IMR-90 (cell line): ENCODE results near the gene ATXN7L3. TPM values are rescaled to one million over a fixed set of nuclear protein-coding genes. Genes with fewer than 3 reads are reported as not detected.

Source experiments
- ATAC-seq: fragments of 200-7000 bp; cut with Tn5 transposase; 2 replicates; pipeline ENCODE4 v1.9.1; 2020; ENCODE audit warnings: low read depth, mild to moderate bottlenecking, moderate library complexity
- BruUV-seq: library from RNA; stranded (reverse); fragments of 400-500 nt; replicated peaks from 2 replicates; lab custom pipeline; 2021; lab: Mats Ljungman, UMichigan
- CTCF ChIA-PET: fragments of 300-600 bp; formaldehyde crosslinking; extraction: SDS; loops from one replicate; lab custom pipeline; 2021; ENCODE audit warnings: antibody characterized with exemption; lab: Yijun Ruan, JAX
- POLR2A ChIA-PET: fragments of 300-600 bp; sonication (Branson Sonifier 250); formaldehyde crosslinking; loops from one replicate; lab custom pipeline; 2022; ENCODE audit warnings: antibody characterized with exemption; ENCODE audit not compliant: unreplicated experiment; lab: Charles Lee
- DNase-seq: peaks from one replicate; pipeline ENCODE4 v3.0.0; 2013
- H2AFZ ChIP-seq: replicated peaks from 2 replicates; pipeline ENCODE3; 2013; ENCODE audit warnings: low read length, mild to moderate bottlenecking; ENCODE audit not compliant: poor library complexity
- H2AK5ac ChIP-seq: 2 replicates; pipeline ENCODE4 v1.6.1; 2013; ENCODE audit warnings: low read depth, low read length, inconsistent platforms
- H2AK9ac ChIP-seq: replicated peaks from 2 replicates; pipeline ENCODE3; 2013; ENCODE audit warnings: mild to moderate bottlenecking, low read depth, low read length, moderate library complexity; ENCODE audit not compliant: poor library complexity
- H2BK120ac ChIP-seq: 2 replicates; pipeline ENCODE4 v1.6.1; 2013; ENCODE audit warnings: low read depth, low read length, inconsistent platforms
- H2BK15ac ChIP-seq: 3 replicates; pipeline ENCODE4 v1.6.1; 2013; ENCODE audit warnings: low read depth, low read length, inconsistent platforms
- H2BK20ac ChIP-seq: 2 replicates; pipeline ENCODE4 v1.6.1; 2013; ENCODE audit warnings: low read depth, mild to moderate bottlenecking, inconsistent platforms, low read length, moderate library complexity
- H2BK5ac ChIP-seq: 2 replicates; pipeline ENCODE4 v1.6.1; 2013; ENCODE audit warnings: mild to moderate bottlenecking, low read depth, low read length, inconsistent platforms; ENCODE audit not compliant: poor library complexity, severe bottlenecking
- H3K14ac ChIP-seq: replicated peaks from 2 replicates; pipeline ENCODE4 v1.6.1; 2013; ENCODE audit warnings: low read depth, low read length, inconsistent platforms
- H3K18ac ChIP-seq: 2 replicates; pipeline ENCODE4 v1.6.1; 2013; ENCODE audit warnings: low read depth, low read length, control low read depth
- H3K23ac ChIP-seq: 2 replicates; pipeline ENCODE4 v1.6.1; 2013; ENCODE audit warnings: low read depth, low read length, inconsistent platforms
- H3K27ac ChIP-seq: 2 replicates; pipeline ENCODE4 v1.5.1; 2013; ENCODE audit warnings: mild to moderate bottlenecking, control low read depth, low read length; ENCODE audit not compliant: insufficient read depth
- H3K27me3 ChIP-seq: 2 replicates; pipeline ENCODE4 v1.6.1; 2013; ENCODE audit warnings: low read length; ENCODE audit not compliant: control insufficient read depth, insufficient read depth
- H3K36me3 ChIP-seq: 2 replicates; pipeline ENCODE4 v1.6.1; 2013; ENCODE audit warnings: low read length, mixed read lengths; ENCODE audit not compliant: control insufficient read depth, insufficient read depth
- H3K4ac ChIP-seq: 2 replicates; pipeline ENCODE4 v1.6.1; 2013; ENCODE audit warnings: low read depth, low read length, inconsistent platforms
- H3K4me1 ChIP-seq: 2 replicates; pipeline ENCODE4 v1.6.1; 2013; ENCODE audit warnings: low read length, mixed read lengths; ENCODE audit not compliant: control insufficient read depth, insufficient read depth
- H3K4me2 ChIP-seq: 2 replicates; pipeline ENCODE4 v1.6.1; 2013; ENCODE audit warnings: low read depth, mild to moderate bottlenecking, control low read depth, low read length, moderate library complexity
- H3K4me3 ChIP-seq: 2 replicates; pipeline ENCODE4 v1.5.1; 2013; ENCODE audit warnings: low read depth, mild to moderate bottlenecking, control low read depth, low read length, moderate library complexity; ENCODE audit not compliant: insufficient read depth
- H3K56ac ChIP-seq: 2 replicates; pipeline ENCODE4 v1.6.1; 2013; ENCODE audit warnings: low read length, inconsistent platforms; ENCODE audit not compliant: insufficient read depth; ENCODE audit errors: extremely low read depth
- H3K79me1 ChIP-seq, 2 experiments: 2 replicates each; pipeline ENCODE4 v1.6.1; 2013; ENCODE audit warnings: low read length in 2 of 2, inconsistent platforms in 1 of 2, low read depth in 1 of 2
- H3K9ac ChIP-seq: 2 replicates; pipeline ENCODE4 v1.6.1; 2013; ENCODE audit warnings: low read depth, low read length, control low read depth
- H3K9me1 ChIP-seq: 2 replicates; pipeline ENCODE4 v1.6.1; 2013; ENCODE audit warnings: low read length, inconsistent platforms; ENCODE audit not compliant: insufficient read depth
- H3K9me3 ChIP-seq: 2 replicates; pipeline ENCODE4 v1.6.1; 2013; ENCODE audit warnings: low read length; ENCODE audit not compliant: control insufficient read depth, insufficient read depth
- H4K20me1 ChIP-seq: 2 replicates; pipeline ENCODE4 v1.6.1; 2013; ENCODE audit warnings: low read length, inconsistent platforms; ENCODE audit not compliant: insufficient read depth
- H4K5ac ChIP-seq: 2 replicates; pipeline ENCODE4 v1.6.1; 2013; ENCODE audit warnings: mild to moderate bottlenecking, low read depth, low read length, control low read depth
- H4K8ac ChIP-seq, 2 experiments: 2 replicates each; pipeline ENCODE4 v1.6.1; 2013; ENCODE audit warnings: low read depth in 2 of 2, low read length in 2 of 2, control low read depth in 1 of 2, inconsistent platforms in 1 of 2
- H4K91ac ChIP-seq: 2 replicates; pipeline ENCODE4 v1.6.1; 2013; ENCODE audit warnings: low read depth, low read length, inconsistent platforms; ENCODE audit not compliant: insufficient read depth
- BHLHE40 ChIP-seq: fragments of 150-350 bp; IDR thresholded peaks from 2 replicates; pipeline ENCODE4 v1.6.1; 2016; ENCODE audit warnings: mild to moderate bottlenecking, low read depth, low read length
- CEBPB ChIP-seq: IDR thresholded peaks from 2 replicates; pipeline ENCODE4 v1.6.1; 2012; ENCODE audit warnings: low read depth, low read length, improper control_type of control experiment
- CHD1 ChIP-seq: IDR thresholded peaks from 2 replicates; pipeline ENCODE4 v1.6.1; 2012; ENCODE audit warnings: low read depth, low read length, improper control_type of control experiment
- MAZ ChIP-seq: IDR thresholded peaks from 2 replicates; pipeline ENCODE4 v1.6.1; 2012; ENCODE audit warnings: low read depth, mild to moderate bottlenecking, low read length, improper control_type of control experiment, moderate library complexity, borderline replicate concordance
- NFE2L2 ChIP-seq: fragments of 150-350 bp; IDR thresholded peaks from 2 replicates; pipeline ENCODE4 v1.6.1; 2016; ENCODE audit warnings: low read depth, mild to moderate bottlenecking, low read length
- POLR2A ChIP-seq: IDR thresholded peaks from 2 replicates; pipeline ENCODE4 v1.6.1; 2012; ENCODE audit warnings: mild to moderate bottlenecking, low read depth, low read length
- RFX5 ChIP-seq: IDR thresholded peaks from 2 replicates; pipeline ENCODE4 v1.8.0; 2012; ENCODE audit warnings: low read depth, mild to moderate bottlenecking, low read length, moderate library complexity
- SMC3 ChIP-seq: fragments of 150-350 bp; IDR thresholded peaks from 2 replicates; pipeline ENCODE4 v1.6.1; 2016; ENCODE audit warnings: low read depth, mild to moderate bottlenecking, antibody characterized with exemption, low read length, moderate library complexity
- USF2 ChIP-seq: fragments of 150-350 bp; IDR thresholded peaks from 2 replicates; pipeline ENCODE4 v1.6.1; 2017; ENCODE audit warnings: mild to moderate bottlenecking, antibody characterized with exemption, low read length, low read depth
- WGBS, 2 experiments: methylation state at CpG; one replicate each; pipeline versions ENCODE4 v1.1.5 to v1.1.7; 2013; ENCODE audit warnings: missing lambda C conversion rate in 2 of 2; ENCODE audit not compliant: insufficient read length in 1 of 2; ENCODE audit errors: extremely low coverage in 2 of 2; 5-methylcytosine and 5-hydroxymethylcytosine counted together
- dilution Hi-C: fragments of 300-500 bp; cut with HindIII; formaldehyde crosslinking; loops from one replicate; pipeline ENCODE4 v1.14.3; 2018; ENCODE audit warnings: low sequenced_read_pairs; ENCODE audit not compliant: unreplicated experiment
- in situ Hi-C: fragments of 300-500 bp; cut with MboI; formaldehyde crosslinking; loops from 3 replicates; pipeline ENCODE4 v1.14.3; 2019; ENCODE audit warnings: low sequenced_read_pairs, inconsistent platforms, mixed read lengths
- intact Hi-C: fragments of 100-400 bp; cut with micrococcal nuclease; formaldehyde crosslinking; loops from 2 replicates; pipeline ENCODE4 v1.10.0; 2022
- polyA plus RNA-seq, 3 experiments: library from polyadenylated mRNA; depleted of rRNA; stranded (reverse); fragments of >200 nt; gene quantifications; 2 replicates each; pipeline ENCODE4 v1.2.3, GENCODE V29; 2012; ENCODE audit warnings: low replicate concordance in 1 of 3
- total RNA-seq: library from RNA; depleted of rRNA; stranded (reverse); fragments of >200 nt; gene quantifications from 2 replicates; pipeline ENCODE4 v1.2.3, GENCODE V29; 2012
- TF ChIP-seq, protein P1 (sequence below): fragments of 150-350 bp; IDR thresholded peaks from 2 replicates; pipeline ENCODE4 v1.6.1; 2016; ENCODE audit warnings: low read depth, mild to moderate bottlenecking, low read length, moderate library complexity, borderline replicate concordance

ATXN7L3 gene
- total and polyA plus RNA-seq, 2 of the 4 experiments (the other 2 are of a cell fraction) = 17.2 to 40.9 TPM

DNA sequence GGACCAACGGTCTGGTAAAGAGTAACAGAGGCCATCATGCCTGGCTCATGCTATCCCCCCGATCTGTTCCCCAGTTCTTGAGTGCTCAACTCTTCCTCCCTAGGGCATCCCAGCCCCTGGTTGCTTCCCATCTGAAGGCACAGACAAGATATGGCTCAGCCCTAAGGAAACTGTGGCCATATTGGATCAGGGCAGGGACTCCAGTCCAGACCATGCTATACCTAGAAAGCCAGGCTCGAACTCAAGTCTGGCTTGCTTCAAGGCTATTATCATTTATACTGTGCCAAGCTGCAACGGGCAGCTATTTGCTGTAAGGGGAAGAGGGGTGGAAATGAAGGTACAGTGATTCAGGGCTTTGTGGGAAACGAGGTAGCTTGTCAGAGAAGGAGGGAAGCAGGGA lies 17.0 kb upstream of the ATXN7L3 start:
- H3K27me3 ChIP-seq = no peaks in the 10 kb centered on the region
- ATAC-seq (no peak), DNase-seq (no peak)
- peaks cover 41% of the 10 kb centered on the region for H3K36me3 ChIP-seq
- no peak overlapping the region for H3K4ac ChIP-seq
- no peak overlapping the region for H2BK120ac ChIP-seq
- TF ChIP-seq NFE2L2 (no peak), POLR2A (no peak), CHD1 (no peak), MAZ (no peak), RFX5 (no peak), CEBPB (no peak), SMC3 (no peak), USF2 (no peak), BHLHE40 (no peak)
- TF ChIP-seq, protein P1, sequence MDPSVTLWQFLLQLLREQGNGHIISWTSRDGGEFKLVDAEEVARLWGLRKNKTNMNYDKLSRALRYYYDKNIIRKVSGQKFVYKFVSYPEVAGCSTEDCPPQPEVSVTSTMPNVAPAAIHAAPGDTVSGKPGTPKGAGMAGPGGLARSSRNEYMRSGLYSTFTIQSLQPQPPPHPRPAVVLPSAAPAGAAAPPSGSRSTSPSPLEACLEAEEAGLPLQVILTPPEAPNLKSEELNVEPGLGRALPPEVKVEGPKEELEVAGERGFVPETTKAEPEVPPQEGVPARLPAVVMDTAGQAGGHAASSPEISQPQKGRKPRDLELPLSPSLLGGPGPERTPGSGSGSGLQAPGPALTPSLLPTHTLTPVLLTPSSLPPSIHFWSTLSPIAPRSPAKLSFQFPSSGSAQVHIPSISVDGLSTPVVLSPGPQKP = no peak
- H3K18ac ChIP-seq = no peak overlapping the region
- H3K9ac ChIP-seq = no peak overlapping the region
- H4K91ac ChIP-seq = no peak overlapping the region
- H4K5ac ChIP-seq = no peak overlapping the region
- no peak overlapping the region for H3K56ac ChIP-seq
- peaks cover 20% of the 10 kb centered on the region for H3K9me1 ChIP-seq
- H2BK20ac ChIP-seq = no peak overlapping the region
- H3K14ac ChIP-seq = no peak overlapping the region
- ChIA-PET CTCF (no interaction called here), POLR2A (no interaction called here)
- intact Hi-C loops = loop anchor here (10.0 kb wide), 1 partner anchor 288 kb away; the partner anchor contains the start of gene GPATCH8
- H3K4me1 ChIP-seq = peaks cover 6% of the 10 kb centered on the region
- no peak overlapping the region for H3K23ac ChIP-seq
- H3K27ac ChIP-seq = no peak overlapping the region
- H4K20me1 ChIP-seq = peaks cover 28% of the 10 kb centered on the region
- no peak overlapping the region for H2BK15ac ChIP-seq
- no peak overlapping the region for H2AK9ac ChIP-seq
- no TSS peak for BruUV-seq
- no peak overlapping the region for H3K4me3 ChIP-seq
- no peak overlapping the region for H2AFZ ChIP-seq
- H4K8ac ChIP-seq = no peak overlapping the region
- H2AK5ac ChIP-seq = no peak overlapping the region
- dilution Hi-C loops = no loop called here
- no peak overlapping the region for H3K4me2 ChIP-seq
- in situ Hi-C loops = loop anchor here (25.0 kb wide), 2 partner anchors 296 to 421 kb away; partner anchors contain the start of gene GPATCH8
- no peaks in the 10 kb centered on the region for H3K9me3 ChIP-seq
- H2BK5ac ChIP-seq = no peak overlapping the region
- 90% methylated on average over 2 of the region's 5 CpGs; no CpG with 5 or more reads in 1 of the 2 experiments for WGBS, 2 experiments
- H3K79me1 ChIP-seq = peaks cover 32 to 53% of the 10 kb centered on the region in 2 experiments
